IMR-90 (cell line): ENCODE data around the gene SYTL1.

Experiments used
- POLR2A ChIP-seq: IDR thresholded peaks from 2 replicates; pipeline ENCODE4 v1.6.1; 2012; ENCODE audit warnings: mild to moderate bottlenecking, low read depth, low read length
- RAD21 ChIP-seq: IDR thresholded peaks from 2 replicates; pipeline ENCODE4 v1.6.1; 2012; ENCODE audit warnings: low read length, improper control_type of control experiment

DNA sequence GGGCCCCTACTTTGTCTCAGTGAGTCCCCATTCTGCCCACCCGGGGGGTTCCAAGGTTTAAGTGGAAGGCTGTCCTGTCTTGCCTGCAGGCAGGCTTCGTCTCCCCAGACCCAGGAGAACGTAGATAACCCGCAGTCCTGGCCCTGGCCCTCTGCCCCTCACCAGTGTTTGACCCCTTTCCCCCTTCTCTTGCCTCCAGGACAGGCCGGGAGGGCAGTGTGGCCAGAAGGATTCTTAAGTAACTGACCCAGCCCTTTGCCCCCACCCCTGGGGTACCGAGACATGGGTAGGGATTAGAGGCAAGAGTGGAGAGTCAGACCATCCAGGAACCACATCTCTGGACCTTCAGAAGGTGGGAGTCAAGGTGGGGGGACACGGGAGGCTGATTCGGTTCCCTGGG is 11.0 kb upstream of the SYTL1 start:
- no peak for TF ChIP-seq RAD21
- TF ChIP-seq POLR2A: no peak
